ENCODE data around the gene NDOR1.

DNA sequence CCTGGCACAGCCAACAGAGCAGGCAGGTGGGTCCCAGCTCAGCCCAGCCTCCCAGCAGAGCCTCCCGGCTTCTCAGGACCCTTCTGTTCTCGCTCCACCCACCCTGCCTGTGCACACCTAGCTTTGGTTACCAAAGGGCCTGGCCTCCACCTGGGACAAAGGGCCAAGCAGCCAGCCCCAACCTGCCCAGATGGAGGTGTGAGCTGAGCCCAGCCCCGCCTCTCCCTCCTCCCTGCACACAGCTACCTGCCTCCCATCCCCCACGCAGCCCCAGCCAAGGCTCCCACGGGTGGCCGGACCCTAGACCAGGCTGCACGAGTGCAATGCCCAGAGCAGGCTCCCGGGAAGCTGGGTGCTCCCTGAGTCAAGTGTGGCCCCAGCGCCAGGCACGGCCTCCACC is 10.6 kb upstream of the NDOR1 start:
- peak; percentile 28 to 59 (median 51) for TF ChIP-seq POLR2A (IDR thresholded peaks at IDR 0.05)
- TF ChIP-seq, protein P1, sequence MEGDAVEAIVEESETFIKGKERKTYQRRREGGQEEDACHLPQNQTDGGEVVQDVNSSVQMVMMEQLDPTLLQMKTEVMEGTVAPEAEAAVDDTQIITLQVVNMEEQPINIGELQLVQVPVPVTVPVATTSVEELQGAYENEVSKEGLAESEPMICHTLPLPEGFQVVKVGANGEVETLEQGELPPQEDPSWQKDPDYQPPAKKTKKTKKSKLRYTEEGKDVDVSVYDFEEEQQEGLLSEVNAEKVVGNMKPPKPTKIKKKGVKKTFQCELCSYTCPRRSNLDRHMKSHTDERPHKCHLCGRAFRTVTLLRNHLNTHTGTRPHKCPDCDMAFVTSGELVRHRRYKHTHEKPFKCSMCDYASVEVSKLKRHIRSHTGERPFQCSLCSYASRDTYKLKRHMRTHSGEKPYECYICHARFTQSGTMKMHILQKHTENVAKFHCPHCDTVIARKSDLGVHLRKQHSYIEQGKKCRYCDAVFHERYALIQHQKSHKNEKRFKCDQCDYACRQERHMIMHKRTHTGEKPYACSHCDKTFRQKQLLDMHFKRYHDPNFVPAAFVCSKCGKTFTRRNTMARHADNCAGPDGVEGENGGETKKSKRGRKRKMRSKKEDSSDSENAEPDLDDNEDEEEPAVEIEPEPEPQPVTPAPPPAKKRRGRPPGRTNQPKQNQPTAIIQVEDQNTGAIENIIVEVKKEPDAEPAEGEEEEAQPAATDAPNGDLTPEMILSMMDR (IDR thresholded peaks at IDR 0.05): no peak
